ENCODE results near the gene CELF2. TPM values are rescaled to one million over a fixed set of nuclear protein-coding genes. Genes with fewer than 3 reads are reported as not detected.

CELF2 gene
- total RNA-seq, 1 experiment from 2014 or later = 28.7 TPM

DNA sequence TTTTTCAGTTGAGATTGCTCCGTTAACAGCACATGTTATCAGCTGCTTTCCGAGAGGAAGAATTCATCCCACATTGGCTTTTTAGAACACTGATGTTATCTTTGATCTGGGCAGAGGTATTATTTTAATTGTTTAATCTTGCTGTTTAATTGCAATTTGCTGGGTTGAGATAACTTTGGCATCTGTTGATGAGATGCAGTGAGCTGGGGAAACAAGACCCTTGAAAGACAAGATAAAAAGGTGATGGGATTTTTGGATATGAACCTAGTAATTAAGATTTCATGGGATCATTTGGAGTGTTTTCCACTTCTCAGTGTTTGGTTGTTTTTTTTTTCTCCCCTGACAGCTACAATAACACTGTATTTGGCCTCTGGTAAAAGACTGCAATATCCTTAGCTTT is 4.5 kb downstream of the CELF2 start:
- H3K27me3 Mint-ChIP-seq (ENCODE audit: low read depth) = peaks cover 18% of the 10 kb centered on the region
- no peak overlapping the region for H3K4ac ChIP-seq (ENCODE audit: low read depth, low read length)
- no peak overlapping the region for H3K18ac ChIP-seq (ENCODE audit: insufficient read length, low read depth, low read length)
- H3K56ac ChIP-seq (ENCODE audit: insufficient read length, low read depth, low read length) = no peak overlapping the region
- no peak overlapping the region for H3T11ph ChIP-seq (ENCODE audit: low read length)
- no peak overlapping the region for H2AK5ac ChIP-seq (ENCODE audit: insufficient read length, low read length)
- H2BK15ac ChIP-seq (ENCODE audit: low read depth, low read length) = no peak overlapping the region
- WGBS (ENCODE audit: extremely low coverage, insufficient read length, low lambda C conversion rate) = no CpG with 5 or more reads among the region's 2 CpGs
- H3K4me3 Mint-ChIP-seq = no peak overlapping the region
- no peak overlapping the region for H2BK120ac ChIP-seq (ENCODE audit: low read depth, low read length, poor library complexity, severe bottlenecking)
- no peaks in the 10 kb centered on the region for H3K9me3 ChIP-seq (ENCODE audit: control insufficient read depth, low read depth, low read length)
- H3K9ac ChIP-seq (ENCODE audit: extremely low read depth, insufficient read length, low read length) = no peak overlapping the region
- no peaks in the 10 kb centered on the region for H3K79me1 ChIP-seq (ENCODE audit: insufficient read depth, low read depth, low read length, poor library complexity, severe bottlenecking)
- H2BK20ac ChIP-seq (ENCODE audit: low read depth, low read length, poor library complexity, severe bottlenecking) = no peak overlapping the region
- H4K8ac ChIP-seq (replicated peaks; ENCODE audit: insufficient read length, low read depth, low read length) = no peak overlapping the region
- DNase-seq = no peak
- H3K27ac ChIP-seq (ENCODE audit: insufficient read length, low read depth, low read length) = no peak overlapping the region
- H3K4me2 ChIP-seq (ENCODE audit: insufficient read depth, insufficient read length, low read length) = no peak overlapping the region
- H2BK5ac ChIP-seq (ENCODE audit: insufficient read length, low read length) = no peak overlapping the region
- TF ChIP-seq, protein P1, sequence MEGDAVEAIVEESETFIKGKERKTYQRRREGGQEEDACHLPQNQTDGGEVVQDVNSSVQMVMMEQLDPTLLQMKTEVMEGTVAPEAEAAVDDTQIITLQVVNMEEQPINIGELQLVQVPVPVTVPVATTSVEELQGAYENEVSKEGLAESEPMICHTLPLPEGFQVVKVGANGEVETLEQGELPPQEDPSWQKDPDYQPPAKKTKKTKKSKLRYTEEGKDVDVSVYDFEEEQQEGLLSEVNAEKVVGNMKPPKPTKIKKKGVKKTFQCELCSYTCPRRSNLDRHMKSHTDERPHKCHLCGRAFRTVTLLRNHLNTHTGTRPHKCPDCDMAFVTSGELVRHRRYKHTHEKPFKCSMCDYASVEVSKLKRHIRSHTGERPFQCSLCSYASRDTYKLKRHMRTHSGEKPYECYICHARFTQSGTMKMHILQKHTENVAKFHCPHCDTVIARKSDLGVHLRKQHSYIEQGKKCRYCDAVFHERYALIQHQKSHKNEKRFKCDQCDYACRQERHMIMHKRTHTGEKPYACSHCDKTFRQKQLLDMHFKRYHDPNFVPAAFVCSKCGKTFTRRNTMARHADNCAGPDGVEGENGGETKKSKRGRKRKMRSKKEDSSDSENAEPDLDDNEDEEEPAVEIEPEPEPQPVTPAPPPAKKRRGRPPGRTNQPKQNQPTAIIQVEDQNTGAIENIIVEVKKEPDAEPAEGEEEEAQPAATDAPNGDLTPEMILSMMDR (conservative IDR thresholded peaks at IDR 0.05) = no peak
- no peaks in the 10 kb centered on the region for H4K20me1 ChIP-seq (ENCODE audit: control insufficient read depth, insufficient read depth, insufficient read length)
- H3K27me3 ChIP-seq (ENCODE audit: insufficient read depth, low read length) = peaks cover 2% of the 10 kb centered on the region; the same call in 1 of the 2 replicates
- no peak overlapping the region for H2BK12ac ChIP-seq (ENCODE audit: insufficient read length, low read depth, low read length)
- H3K4me1 ChIP-seq (ENCODE audit: insufficient read depth, low read length) = no peaks in the 10 kb centered on the region
- H3K14ac ChIP-seq (ENCODE audit: insufficient read depth, low read length) = no peak overlapping the region
- H3K36me3 Mint-ChIP-seq (ENCODE audit: insufficient read depth in 1 of 3, low read depth in 3 of 3) = no peaks in the 10 kb centered on the region
- no peaks in the 10 kb centered on the region for H3K79me2 ChIP-seq (ENCODE audit: insufficient read depth, low read length)
- no peak overlapping the region for H3K23ac ChIP-seq (ENCODE audit: insufficient read length, low read depth, low read length)
- H3K9me3 Mint-ChIP-seq = no peaks in the 10 kb centered on the region
- H3K27ac Mint-ChIP-seq = no peak overlapping the region
- H2AFZ ChIP-seq (ENCODE audit: low read length) = no peak overlapping the region
- peaks cover 6% of the 10 kb centered on the region for H3K23me2 ChIP-seq (ENCODE audit: insufficient read length, low read depth, low read length, poor library complexity, severe bottlenecking)
- H3K4me1 Mint-ChIP-seq = peaks cover 42 to 45% of the 10 kb centered on the region in 2 experiments
- no peak overlapping the region for H4K91ac ChIP-seq (ENCODE audit: insufficient read length, low read depth, low read length)
- H4K5ac ChIP-seq (ENCODE audit: insufficient read length, low read depth, low read length) = no peak overlapping the region
